Astrocyte (in vitro differentiated cells and primary cell): ENCODE results near the gene HPSE2.

Experiments
- CTCF ChIP-seq: IDR thresholded peaks from 2 replicates; pipeline ENCODE4 v1.5.1; 2011; ENCODE audit warnings: low read depth, mild to moderate bottlenecking, inconsistent platforms, low read length, moderate library complexity; ENCODE audit not compliant: insufficient read depth
- EZH2 ChIP-seq: IDR thresholded peaks from 2 replicates; pipeline ENCODE4 v1.6.1; 2012; ENCODE audit warnings: mild to moderate bottlenecking, low read length, inconsistent platforms; ENCODE audit not compliant: insufficient read depth

DNA sequence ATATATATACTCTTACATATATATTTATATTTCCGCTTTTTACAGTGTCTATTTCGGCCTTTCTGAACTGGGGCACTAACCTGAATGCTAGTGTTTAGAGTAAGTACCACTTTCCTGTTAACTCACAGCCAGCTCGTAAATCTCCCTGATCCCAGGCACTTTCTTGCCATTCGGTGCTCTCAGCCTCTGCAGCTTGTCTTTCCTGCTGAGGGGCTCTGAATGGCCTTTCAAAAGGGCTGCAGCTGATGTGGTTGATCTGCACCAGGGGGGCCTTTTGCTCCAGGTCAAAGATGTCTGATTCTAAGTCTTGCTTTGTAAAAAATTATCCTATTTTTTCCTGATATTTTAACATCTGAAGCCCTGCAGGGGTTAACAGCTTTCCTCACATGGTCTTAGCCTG is 763.5 kb downstream of the HPSE2 start:
- TF ChIP-seq CTCF: no peak
- no peak for TF ChIP-seq EZH2
